SK-N-SH (cell line): ENCODE results near the gene MVB12A. TPM values are rescaled to one million over a fixed set of nuclear protein-coding genes. Genes with fewer than 3 reads are reported as not detected.

Experiments
- CTCF ChIA-PET: fragments of 300-600, 350-600 bp; formaldehyde crosslinking; extraction: SDS; loops from one replicate; lab custom pipeline; 2021; lab: Yijun Ruan, JAX
- POLR2A ChIA-PET: fragments of 350-600 bp; sonication (Branson Sonifier 250); formaldehyde crosslinking; extraction: SDS; loops from one replicate; lab custom pipeline; 2020; ENCODE audit warnings: antibody characterized with exemption, inconsistent platforms; lab: Yijun Ruan, JAX
- DNase-seq: peaks from one replicate; pipeline ENCODE4 v3.0.0; 2012
- H2AFZ ChIP-seq: fragments of 200-600 bp; sonication (generic); 2 replicates; pipeline ENCODE4 v1.8.1; 2016; ENCODE audit warnings: antibody characterized with exemption, mild to moderate bottlenecking, low read depth
- H3F3A ChIP-seq: fragments of 200-600 bp; sonication (generic); replicated peaks from 2 replicates; pipeline ENCODE3; 2016; ENCODE audit warnings: antibody characterized with exemption, mild to moderate bottlenecking; ENCODE audit not compliant: insufficient read depth
- H3K27ac ChIP-seq, 2 experiments: fragments of 200-500 bp in 1 of 2; fragments of 200-600 bp in 1 of 2; sonication (Bioruptor generic) in 1 of 2; sonication (generic), shearing (Covaris generic) in 1 of 2; 2 replicates each; pipeline versions ENCODE4 v1.5.1 to v1.6.1; 2014 to 2016; ENCODE audit warnings: low read depth in 2 of 2, inconsistent platforms in 1 of 2, low read length in 1 of 2, mild to moderate bottlenecking in 1 of 2, mixed read lengths in 1 of 2
- H3K27me3 ChIP-seq: fragments of 200-600 bp; sonication (generic), shearing (Covaris generic); 2 replicates; pipeline ENCODE4 v1.6.1; 2016; ENCODE audit warnings: mixed run types; ENCODE audit not compliant: insufficient read depth
- H3K36me3 ChIP-seq, 2 experiments: fragments of 200-500 bp in 1 of 2; fragments of 200-600 bp in 1 of 2; sonication (Bioruptor generic) in 1 of 2; sonication (generic) in 1 of 2; replicated peaks in 1 of 2; 2 replicates each; pipeline versions ENCODE3 to v1.5.1; 2014 to 2016; ENCODE audit warnings: low read length in 1 of 2, mild to moderate bottlenecking in 1 of 2; ENCODE audit not compliant: insufficient read depth in 2 of 2, control insufficient read depth in 1 of 2
- H3K4me1 ChIP-seq, 2 experiments: fragments of 200-500 bp in 1 of 2; fragments of 200-600 bp in 1 of 2; sonication (Bioruptor generic) in 1 of 2; sonication (generic), shearing (Covaris generic) in 1 of 2; 2 replicates each; pipeline versions ENCODE4 v1.5.1 to v1.6.1; 2014 to 2016; ENCODE audit warnings: low read depth in 1 of 2, low read length in 1 of 2, mixed run types in 1 of 2; ENCODE audit not compliant: insufficient read depth in 2 of 2, control insufficient read depth in 1 of 2
- H3K4me2 ChIP-seq: fragments of 200-600 bp; sonication (generic), shearing (Covaris generic); 2 replicates; pipeline ENCODE4 v1.6.1; 2017; ENCODE audit warnings: mixed run types
- H3K4me3 ChIP-seq, 2 experiments: fragments of 200-500 bp in 1 of 2; fragments of 200-600 bp in 1 of 2; sonication (Bioruptor generic) in 1 of 2; sonication (generic), shearing (Covaris generic) in 1 of 2; 2 replicates each; pipeline versions ENCODE4 v1.5.1 to v1.8.1; 2014 to 2016; ENCODE audit warnings: low read depth in 2 of 2, inconsistent platforms in 1 of 2, low read length in 1 of 2, mild to moderate bottlenecking in 1 of 2, mixed read lengths in 1 of 2, moderate library complexity in 1 of 2
- H3K79me2 ChIP-seq: fragments of 200-600 bp; sonication (generic); 2 replicates; pipeline ENCODE4 v1.8.1; 2017; ENCODE audit warnings: mild to moderate bottlenecking; ENCODE audit not compliant: insufficient read depth
- H3K9ac ChIP-seq: fragments of 200-600 bp; sonication (generic); 2 replicates; pipeline ENCODE4 v1.6.1; 2017; ENCODE audit warnings: mixed run types
- H3K9me2 ChIP-seq: fragments of 200-600 bp; sonication (generic); 2 replicates; pipeline ENCODE4 v1.6.1; 2017; ENCODE audit warnings: mixed run types
- H3K9me3 ChIP-seq: fragments of 200-600 bp; sonication (generic); 2 replicates; pipeline ENCODE4 v1.6.1; 2017; ENCODE audit warnings: mixed run types, mild to moderate bottlenecking, moderate library complexity
- H4K20me1 ChIP-seq: fragments of 200-600 bp; sonication (generic); 2 replicates; pipeline ENCODE4 v1.6.1; 2017; ENCODE audit warnings: mild to moderate bottlenecking, mixed run types; ENCODE audit not compliant: insufficient read depth
- ELF1 ChIP-seq: IDR thresholded peaks from 2 replicates; pipeline ENCODE4 v1.4.0; 2012
- EZH2phosphoT487 ChIP-seq: fragments of 200-600 bp; sonication (generic); IDR thresholded peaks from 2 replicates; pipeline ENCODE4 v1.6.1; 2017; ENCODE audit warnings: low read depth, mixed run types, mild to moderate bottlenecking, antibody characterized with exemption, moderate library complexity, borderline replicate concordance
- FOSL2 ChIP-seq: IDR thresholded peaks from 2 replicates; pipeline ENCODE4 v1.4.0; 2012; ENCODE audit warnings: low read depth, mild to moderate bottlenecking, moderate library complexity, borderline replicate concordance
- FOXJ3 ChIP-seq: sonication (generic); formaldehyde crosslinking; IDR thresholded peaks from 2 replicates; pipeline ENCODE4 v1.5.1; 2020; ENCODE audit warnings: mild to moderate bottlenecking, missing genetic modification reagents
- GATA2 ChIP-seq: sonication (generic); formaldehyde crosslinking; IDR thresholded peaks from 2 replicates; pipeline ENCODE4 v1.5.0; 2020; ENCODE audit warnings: mild to moderate bottlenecking, missing genetic modification reagents
- NFIC ChIP-seq: IDR thresholded peaks from 2 replicates; pipeline ENCODE4 v1.4.0; 2012; ENCODE audit warnings: borderline replicate concordance
- NRF1 ChIP-seq: IDR thresholded peaks from 2 replicates; pipeline ENCODE4 v1.6.1; 2012; ENCODE audit warnings: low read depth, mild to moderate bottlenecking, low read length
- REST ChIP-seq: IDR thresholded peaks from 2 replicates; pipeline ENCODE4 v1.6.1; 2012; ENCODE audit warnings: mild to moderate bottlenecking, low read depth, low read length, moderate library complexity
- SIN3A ChIP-seq: IDR thresholded peaks from 2 replicates; pipeline ENCODE4 v1.6.1; 2012; ENCODE audit warnings: low read depth, mild to moderate bottlenecking, low read length, moderate library complexity, borderline replicate concordance
- SMC3 ChIP-seq: IDR thresholded peaks from 2 replicates; pipeline ENCODE4 v1.6.1; 2012; ENCODE audit warnings: low read depth, low read length, improper control_type of control experiment
- TAF1 ChIP-seq: IDR thresholded peaks from 2 replicates; pipeline ENCODE4 v1.6.1; 2012; ENCODE audit warnings: low read depth, mild to moderate bottlenecking, low read length, moderate library complexity, borderline replicate concordance
- YY1 ChIP-seq: IDR thresholded peaks from 2 replicates; pipeline ENCODE4 v1.4.0; 2012; ENCODE audit warnings: low read depth, mild to moderate bottlenecking
- ZBTB33 ChIP-seq: IDR thresholded peaks from 2 replicates; pipeline ENCODE4 v1.4.0; 2012; ENCODE audit warnings: low read depth, borderline replicate concordance
- WGBS: methylation state at CpG from one replicate; pipeline ENCODE4 v1.1.6; 2017; ENCODE audit warnings: low lambda C conversion rate; 5-methylcytosine and 5-hydroxymethylcytosine counted together
- polyA plus RNA-seq, 3 experiments: library from polyadenylated mRNA; depleted of rRNA; stranded (reverse); fragments of >200 nt; gene quantifications; 2 replicates each; pipeline ENCODE4 v1.2.3, GENCODE V29; 2012

The MVB12A gene
- polyA plus RNA-seq, 1 of the 3 experiments (the other 2 are of a cell fraction) = 63.9 TPM

GRCh38 chr19:17419154-17419620, 660 bp upstream of the MVB12A start:
- Histone ChIP-seq H3K4me1 (peaks cover 0 to 8% of the 10 kb centered on the region in 2 experiments; a peak in 1 of 4 replicates), H3K9me3 (no peaks in the 10 kb centered on the region), H3K4me2 (peak overlapping the region; percentile 83), H2AFZ (peak overlapping the region; percentile 99), H3K4me3 (peak overlapping the region; percentile 34 to 75), H4K20me1 (no peaks in the 10 kb centered on the region), H3F3A (peaks cover 7% of the 10 kb centered on the region), H3K27me3 (no peaks in the 10 kb centered on the region), H3K9ac (peak overlapping the region; percentile 69; the same call in 1 of the 2 replicates), H3K36me3 (peaks cover 3 to 7% of the 10 kb centered on the region in 2 experiments), H3K9me2 (no peaks in the 10 kb centered on the region), H3K27ac (peak overlapping the region; percentile 59 to 76), H3K79me2 (no peaks in the 10 kb centered on the region)
- no peak for TF ChIP-seq SMC3
- TF ChIP-seq SIN3A = no peak
- TF ChIP-seq ELF1 = no peak
- no peak for TF ChIP-seq NRF1
- TF ChIP-seq TAF1 = no peak
- TF ChIP-seq FOSL2 = no peak
- TF ChIP-seq YY1 = no peak
- no peak for TF ChIP-seq REST
- no peak for TF ChIP-seq GATA2
- TF ChIP-seq NFIC = no peak
- no peak for TF ChIP-seq FOXJ3 (CRISPR knock-in tag)
- TF ChIP-seq ZBTB33 = no peak
- no peak for TF ChIP-seq EZH2phosphoT487
- no peak for DNase-seq
- WGBS = 37% methylated on average over 8 of the region's 8 CpGs
- POLR2A ChIA-PET = interaction anchor here (0.6 to 1.3 kb wide), 5 partner anchors 18 to 1300 kb away, joined by 3 to 7 read pairs (median 3); partner anchors contain the start of genes DDA1 and PGLS
- CTCF ChIA-PET = interaction anchor here (0.7 to 3.5 kb wide), 9 partner anchors 10 to 52 kb away, joined by 3 to 11 read pairs (median 4); no protein-coding TSS in a partner anchor
